OCI-LY1 (cell line): ENCODE data around the gene TMEM143.
A peak's percentile ranks its signal among the peaks of the same experiment; 100 is the strongest.

Experiments used
- H2AFZ ChIP-seq: fragments of 200-600 bp; sonication (generic), shearing (Covaris generic); 2 replicates; pipeline ENCODE4 v1.6.0; 2014; ENCODE audit warnings: antibody characterized with exemption, mild to moderate bottlenecking, low read length
- H3F3A ChIP-seq: fragments of 200-600 bp; sonication (generic), shearing (Covaris generic); 2 replicates; pipeline ENCODE4 v1.6.0; 2014; ENCODE audit warnings: mild to moderate bottlenecking, antibody characterized with exemption, low read length, moderate library complexity; ENCODE audit not compliant: insufficient read depth
- H3K27ac ChIP-seq: fragments of 200-600 bp; sonication (generic); 2 replicates; pipeline ENCODE4 v1.5.1; 2014; ENCODE audit warnings: low read length, mixed run types, mild to moderate bottlenecking, low read depth; ENCODE audit not compliant: poor library complexity, severe bottlenecking
- H3K27me3 ChIP-seq: fragments of 200-600 bp; sonication (generic); 2 replicates; pipeline ENCODE4 v1.6.0; 2014; ENCODE audit warnings: antibody characterized with exemption, mild to moderate bottlenecking, low read length, moderate library complexity; ENCODE audit not compliant: insufficient read depth
- H3K36me3 ChIP-seq: fragments of 200-600 bp; sonication (generic); 2 replicates; pipeline ENCODE4 v1.6.1; 2014; ENCODE audit warnings: mild to moderate bottlenecking, antibody characterized with exemption, low read length, moderate library complexity, mixed read lengths; ENCODE audit not compliant: insufficient read depth
- H3K4me1 ChIP-seq: fragments of 200-600 bp; sonication (generic); 2 replicates; pipeline ENCODE4 v1.5.1; 2014; ENCODE audit warnings: mild to moderate bottlenecking, low read length, moderate library complexity; ENCODE audit not compliant: insufficient read depth, severe bottlenecking
- H3K4me2 ChIP-seq: fragments of 200-600 bp; sonication (generic), shearing (Covaris generic); 2 replicates; pipeline ENCODE4 v1.6.1; 2014; ENCODE audit warnings: low read length
- H3K4me3 ChIP-seq: fragments of 200-600 bp; sonication (generic); 2 replicates; pipeline ENCODE4 v1.5.1; 2014; ENCODE audit warnings: low read length, low read depth, mild to moderate bottlenecking, mixed read lengths; ENCODE audit not compliant: poor library complexity, severe bottlenecking
- H3K79me2 ChIP-seq: fragments of 200-600 bp; shearing (Covaris generic); 2 replicates; pipeline ENCODE4 v1.6.1; 2016; ENCODE audit warnings: mixed run types, low read length, mixed read lengths; ENCODE audit not compliant: insufficient read depth
- H3K9ac ChIP-seq: fragments of 200-600 bp; sonication (generic), shearing (Covaris generic); 2 replicates; pipeline ENCODE4 v1.6.1; 2014; ENCODE audit warnings: mild to moderate bottlenecking, low read length, mixed read lengths
- H3K9me2 ChIP-seq: fragments of 200-600 bp; sonication (generic), shearing (Covaris generic); 2 replicates; pipeline ENCODE4 v1.6.1; 2014; ENCODE audit warnings: low read depth, mild to moderate bottlenecking, low read length, mixed read lengths
- H3K9me3 ChIP-seq: fragments of 200-600 bp; shearing (Covaris generic); 2 replicates; pipeline ENCODE4 v1.6.1; 2014; ENCODE audit warnings: low read length, mixed read lengths
- H4K20me1 ChIP-seq: fragments of 200-600 bp; sonication (generic), shearing (Covaris generic); 2 replicates; pipeline ENCODE4 v1.6.0; 2016; ENCODE audit warnings: mild to moderate bottlenecking, low read length; ENCODE audit not compliant: insufficient read depth
- CTCF ChIP-seq: fragments of 200-600 bp; sonication (generic), shearing (Covaris generic); IDR thresholded peaks from 2 replicates; pipeline ENCODE4 v1.5.1; 2017; ENCODE audit warnings: mild to moderate bottlenecking, antibody characterized with exemption, low read length, moderate library complexity, mixed read lengths
- EZH2 ChIP-seq: fragments of 200-600 bp; sonication (generic), shearing (Covaris generic); IDR thresholded peaks from 2 replicates; pipeline ENCODE4 v1.8.0; 2017; ENCODE audit warnings: borderline replicate concordance, mixed run types, mild to moderate bottlenecking, antibody characterized with exemption, low read length, moderate library complexity, mixed read lengths

TMEM143 gene

GRCh38 chr19:48353677-48354076, 10.1 kb downstream of the TMEM143 start:
- Histone ChIP-seq H3K27me3 (no peaks in the 10 kb centered on the region), H4K20me1 (no peaks in the 10 kb centered on the region), H3K9ac (no peak overlapping the region), H3K4me3 (no peak overlapping the region), H3K9me2 (no peaks in the 10 kb centered on the region), H3F3A (no peaks in the 10 kb centered on the region), H3K9me3 (no peaks in the 10 kb centered on the region), H3K27ac (no peak overlapping the region), H3K4me2 (no peak overlapping the region), H2AFZ (no peak overlapping the region), H3K36me3 (no peaks in the 10 kb centered on the region), H3K79me2 (no peaks in the 10 kb centered on the region), H3K4me1 (no peaks in the 10 kb centered on the region)
- TF ChIP-seq EZH2: no peak
- TF ChIP-seq CTCF: no peak

- Histone ChIP-seq H3K4me2 (no peak overlapping the region), H2AFZ (no peak overlapping the region)
These were observed 12.4 kb downstream of the TMEM143 start for GRCh38 chr19:48351341-48351752.

GRCh38 chr19:48350856-48351255, 12.9 kb downstream of the TMEM143 start:
- no peaks in the 10 kb centered on the region for H3K9me3 ChIP-seq
- no peak overlapping the region for H3K4me2 ChIP-seq
- no peak overlapping the region for H3K4me3 ChIP-seq
- no peaks in the 10 kb centered on the region for H3K79me2 ChIP-seq
- H3K27me3 ChIP-seq: no peaks in the 10 kb centered on the region
- no peak overlapping the region for H2AFZ ChIP-seq
- H3K27ac ChIP-seq: no peak overlapping the region
- H3F3A ChIP-seq: no peaks in the 10 kb centered on the region
- no peak overlapping the region for H3K9ac ChIP-seq
- no peaks in the 10 kb centered on the region for H3K4me1 ChIP-seq
- no peaks in the 10 kb centered on the region for H3K36me3 ChIP-seq
- no peaks in the 10 kb centered on the region for H3K9me2 ChIP-seq
- H4K20me1 ChIP-seq: no peaks in the 10 kb centered on the region
- no peak for TF ChIP-seq CTCF
- TF ChIP-seq EZH2: no peak

More at GRCh38 chr19:48351341-48351752, 12.4 kb downstream of the TMEM143 start:
- Histone ChIP-seq H3K36me3 (no peaks in the 10 kb centered on the region), H3K9me2 (no peaks in the 10 kb centered on the region), H3K9me3 (no peaks in the 10 kb centered on the region), H3K79me2 (no peaks in the 10 kb centered on the region), H3K27ac (no peak overlapping the region), H3K4me3 (no peak overlapping the region), H4K20me1 (no peaks in the 10 kb centered on the region), H3K27me3 (no peaks in the 10 kb centered on the region), H3F3A (no peaks in the 10 kb centered on the region), H3K4me1 (no peaks in the 10 kb centered on the region), H3K9ac (no peak overlapping the region)
- TF ChIP-seq CTCF (peak; percentile 96), EZH2 (no peak)
